Inferior parietal cortex (tissue), 1 donor: ENCODE data around the gene KCNK13.

Experiments used
- DNase-seq: peaks from one replicate; pipeline ENCODE4 v3.0.0-alpha.2; 2016; ENCODE audit errors: extremely low spot score

KCNK13 gene

DNA sequence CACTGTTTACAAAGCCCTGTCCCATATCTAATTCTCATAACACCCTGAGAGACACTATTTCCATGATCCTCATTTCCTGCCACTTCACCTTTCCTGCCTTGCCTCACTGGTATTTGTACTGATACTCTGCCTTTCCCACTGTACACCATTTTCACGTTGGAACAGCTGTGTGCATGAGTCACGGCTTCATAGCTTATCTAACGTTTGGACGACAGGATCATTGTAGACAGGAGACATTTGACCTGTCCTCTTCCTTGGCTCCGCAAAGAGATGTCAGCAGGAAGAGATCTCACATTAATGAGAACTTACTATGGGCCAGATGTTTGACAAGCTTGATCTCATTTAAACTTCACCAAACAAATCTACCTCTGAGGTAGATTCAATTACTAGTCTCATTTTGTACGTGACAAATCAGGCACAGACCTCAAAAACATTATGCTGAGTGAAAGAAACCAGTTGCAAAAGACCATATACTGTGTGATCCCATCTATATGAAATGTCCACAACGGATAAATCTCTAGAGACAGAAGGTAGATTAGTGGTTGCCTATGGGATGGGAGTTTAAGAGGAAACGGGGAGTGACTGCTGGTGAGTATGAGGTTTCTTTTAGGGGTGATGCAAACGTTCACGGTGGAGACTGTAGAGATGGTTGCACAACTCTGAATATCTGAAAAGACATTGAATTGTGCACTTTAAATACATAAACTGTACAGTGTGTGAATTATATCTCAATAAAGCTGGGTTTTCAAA is 71.2 kb downstream of the KCNK13 start:
- no peak for DNase-seq

DNA sequence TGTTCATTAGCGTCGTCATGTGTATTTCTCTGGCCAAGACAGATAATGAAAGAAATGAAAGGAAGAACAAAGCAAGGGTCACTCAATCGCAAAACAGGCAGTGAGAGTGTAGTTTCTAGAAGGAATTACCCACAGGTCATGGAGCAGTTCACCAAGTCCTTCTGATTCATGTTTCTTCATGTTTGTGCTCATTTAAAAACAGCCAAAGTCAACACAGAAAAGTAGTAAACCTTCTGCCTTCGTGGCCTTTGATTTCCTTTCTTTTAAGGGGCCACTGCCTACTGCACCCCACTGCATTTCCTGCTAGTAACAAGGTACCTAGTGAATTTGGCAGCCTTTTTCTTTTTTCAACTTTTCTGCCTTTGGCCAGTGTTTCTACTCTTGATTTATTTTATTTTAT is 75.1 kb downstream of the KCNK13 start:
- no peak for DNase-seq

DNA sequence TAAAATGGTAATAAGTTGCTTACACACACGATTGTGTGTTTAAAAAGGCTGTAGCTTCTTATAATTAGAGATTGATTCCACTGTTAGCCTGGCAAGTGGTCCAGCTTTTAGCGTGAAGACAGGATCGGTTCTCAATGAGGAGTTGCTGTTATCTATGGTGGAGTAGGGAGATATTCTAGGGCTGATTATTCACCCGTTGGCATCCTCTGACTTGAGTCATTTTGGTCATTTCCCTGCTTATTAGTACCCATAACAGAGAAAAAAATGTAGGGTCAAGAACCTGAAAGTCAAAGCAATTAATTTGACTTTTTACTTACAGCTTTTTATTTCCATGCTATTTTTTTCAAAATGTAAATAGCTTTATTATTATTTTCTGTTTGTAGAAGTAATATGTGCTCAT is 76.0 kb downstream of the KCNK13 start:
- no peak for DNase-seq

GRCh38 chr14:90139199-90139598 is 77.4 kb downstream of the KCNK13 start:
- DNase-seq = no peak

DNA sequence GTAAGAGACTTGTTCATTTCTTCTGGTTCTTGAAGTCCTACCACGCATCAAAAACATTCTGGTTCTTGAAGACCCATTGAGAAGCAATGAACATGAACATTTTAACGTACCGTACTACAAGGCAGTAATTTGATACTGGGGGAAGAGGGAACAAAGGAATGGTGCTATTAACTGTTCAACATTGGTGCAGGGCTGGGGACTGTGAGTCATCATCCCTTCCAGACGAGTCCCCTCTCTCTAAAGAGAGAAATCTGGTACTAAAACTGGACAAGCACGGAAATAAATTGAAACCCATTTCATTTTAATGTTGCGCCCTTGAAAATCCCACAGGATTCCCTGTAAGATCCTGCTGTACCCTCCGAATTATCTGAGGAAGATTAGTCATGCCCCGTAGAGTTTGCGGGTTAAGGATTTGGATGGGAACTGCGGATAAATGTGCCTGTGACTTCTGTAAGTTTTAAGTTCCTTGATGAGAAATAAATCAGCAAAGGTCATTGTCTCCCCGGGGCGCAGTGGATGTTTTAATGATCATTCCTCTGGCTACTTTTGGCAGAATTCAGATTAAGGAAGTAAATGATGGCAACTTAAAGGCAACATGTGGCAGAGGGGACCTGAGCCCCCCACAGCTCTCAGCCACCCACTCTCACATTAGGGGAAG is 78.6 kb downstream of the KCNK13 start:
- no peak for DNase-seq

DNA sequence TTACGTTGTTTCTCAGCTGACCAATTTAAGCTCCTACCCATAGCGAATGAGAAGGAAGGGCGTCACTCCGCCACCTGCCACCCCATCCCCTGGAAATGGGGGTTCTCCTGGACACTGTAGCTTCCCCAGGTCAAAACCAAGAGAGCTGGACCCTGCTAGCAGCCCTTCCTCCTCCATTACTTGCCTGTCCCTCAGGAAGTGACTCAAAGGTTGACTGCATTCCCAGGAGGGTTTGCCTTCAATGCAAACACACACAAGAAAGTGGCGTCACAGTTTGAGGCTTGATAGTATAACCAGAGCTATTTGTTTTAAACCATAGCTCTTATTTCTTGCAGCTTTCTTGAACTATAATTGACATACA is 79.1 kb downstream of the KCNK13 start:
- DNase-seq = no peak

DNA sequence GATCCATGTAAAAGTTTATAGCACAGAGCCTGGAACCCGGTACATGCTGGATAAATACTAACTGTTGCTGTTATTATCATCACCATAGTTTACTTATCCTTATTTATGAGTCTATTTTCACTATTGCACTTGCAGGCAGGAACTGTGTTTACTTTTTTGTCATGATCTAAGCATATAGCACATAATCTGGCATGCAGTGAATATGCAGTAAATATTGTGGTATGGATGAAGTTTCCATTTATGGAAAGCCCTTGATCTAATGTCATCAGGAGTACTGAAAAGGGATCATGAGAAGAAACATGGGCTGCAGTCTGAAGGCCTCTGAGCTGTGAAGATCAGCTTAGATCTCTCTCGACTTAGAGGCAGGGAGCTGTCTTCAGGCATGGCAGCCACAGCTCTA is 91.6 kb downstream of the KCNK13 start:
- DNase-seq = no peak

- no peak for DNase-seq
Observed at GRCh38 chr14:90154110-90154509, 92.3 kb downstream of the KCNK13 start.

GRCh38 chr14:90159146-90159545 is 97.4 kb downstream of the KCNK13 start:
- DNase-seq = no peak

DNA sequence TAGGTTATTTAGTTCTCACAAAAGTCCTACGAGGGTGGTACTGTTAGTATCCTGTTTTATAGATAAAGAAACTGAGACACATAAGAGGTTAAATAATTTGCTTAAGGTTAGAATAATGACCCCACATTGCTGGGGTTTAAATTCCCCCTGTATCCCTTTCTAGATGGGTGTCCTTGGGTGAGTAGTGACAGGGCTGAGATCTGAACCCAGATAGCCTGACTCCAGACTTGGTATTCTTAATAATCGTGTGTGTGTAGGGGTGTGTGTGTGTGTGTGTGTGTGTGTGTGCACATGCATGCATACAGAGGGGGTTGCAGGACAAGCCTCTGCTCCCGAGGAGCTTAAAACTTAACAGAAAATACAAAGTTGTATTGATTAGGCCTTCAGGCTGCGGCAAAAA is 97.9 kb downstream of the KCNK13 start:
- no peak for DNase-seq

DNA sequence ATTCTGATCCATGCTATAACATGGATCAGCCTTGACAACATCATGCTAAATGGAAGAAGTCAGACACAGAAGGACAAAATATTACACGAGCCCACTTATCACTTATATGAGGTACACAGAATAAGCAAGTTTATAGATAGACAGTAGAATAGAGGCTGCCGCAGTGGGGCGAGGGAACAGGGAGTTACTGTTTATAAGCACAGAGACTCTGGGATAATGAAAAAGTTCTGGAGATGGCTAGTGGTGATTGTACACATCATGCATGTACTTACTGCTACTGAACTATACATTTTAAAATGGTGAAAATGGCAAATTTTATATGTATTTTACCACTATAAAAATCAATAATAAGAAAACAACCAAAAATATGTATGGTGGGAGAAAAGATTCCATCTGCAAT is 99.3 kb downstream of the KCNK13 start:
- DNase-seq = no peak

GRCh38 chr14:90168425-90169105 is 106.8 kb downstream of the KCNK13 start:
- DNase-seq = no peak

- DNase-seq = no peak
Observed at GRCh38 chr14:90175631-90176030, 113.8 kb downstream of the KCNK13 start.

DNA sequence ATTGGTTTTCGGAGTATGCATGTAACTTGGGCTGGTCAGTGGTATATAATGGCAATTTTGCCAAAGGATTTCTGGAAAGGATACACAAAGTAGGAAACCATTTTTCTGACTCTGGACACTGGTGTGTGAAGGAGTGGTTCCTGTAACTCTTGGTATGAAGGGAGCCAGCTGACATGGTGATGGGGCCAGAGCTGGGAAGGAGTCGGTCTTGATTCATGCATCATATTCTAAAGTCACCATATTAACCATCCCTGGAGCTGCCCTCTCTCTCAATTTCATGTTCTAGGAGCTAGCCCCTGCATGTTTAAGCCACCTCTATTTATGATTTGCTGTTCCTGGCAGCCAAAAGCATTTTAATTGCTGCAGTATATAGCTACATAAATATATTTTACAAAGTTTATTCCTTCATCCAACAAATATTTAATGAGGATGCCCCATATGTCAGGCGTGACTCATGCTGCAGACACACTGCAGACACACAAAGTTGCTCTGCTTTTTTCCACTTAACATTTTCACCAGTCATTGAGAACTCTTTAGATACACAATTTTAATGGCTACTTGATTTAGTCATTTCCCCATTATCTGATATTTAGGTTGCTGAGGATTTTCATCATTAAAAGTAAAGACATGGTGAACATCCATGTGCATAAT is 115.9 kb downstream of the KCNK13 start:
- DNase-seq = no peak

GRCh38 chr14:90179357-90179756 is 117.6 kb downstream of the KCNK13 start:
- no peak for DNase-seq

DNA sequence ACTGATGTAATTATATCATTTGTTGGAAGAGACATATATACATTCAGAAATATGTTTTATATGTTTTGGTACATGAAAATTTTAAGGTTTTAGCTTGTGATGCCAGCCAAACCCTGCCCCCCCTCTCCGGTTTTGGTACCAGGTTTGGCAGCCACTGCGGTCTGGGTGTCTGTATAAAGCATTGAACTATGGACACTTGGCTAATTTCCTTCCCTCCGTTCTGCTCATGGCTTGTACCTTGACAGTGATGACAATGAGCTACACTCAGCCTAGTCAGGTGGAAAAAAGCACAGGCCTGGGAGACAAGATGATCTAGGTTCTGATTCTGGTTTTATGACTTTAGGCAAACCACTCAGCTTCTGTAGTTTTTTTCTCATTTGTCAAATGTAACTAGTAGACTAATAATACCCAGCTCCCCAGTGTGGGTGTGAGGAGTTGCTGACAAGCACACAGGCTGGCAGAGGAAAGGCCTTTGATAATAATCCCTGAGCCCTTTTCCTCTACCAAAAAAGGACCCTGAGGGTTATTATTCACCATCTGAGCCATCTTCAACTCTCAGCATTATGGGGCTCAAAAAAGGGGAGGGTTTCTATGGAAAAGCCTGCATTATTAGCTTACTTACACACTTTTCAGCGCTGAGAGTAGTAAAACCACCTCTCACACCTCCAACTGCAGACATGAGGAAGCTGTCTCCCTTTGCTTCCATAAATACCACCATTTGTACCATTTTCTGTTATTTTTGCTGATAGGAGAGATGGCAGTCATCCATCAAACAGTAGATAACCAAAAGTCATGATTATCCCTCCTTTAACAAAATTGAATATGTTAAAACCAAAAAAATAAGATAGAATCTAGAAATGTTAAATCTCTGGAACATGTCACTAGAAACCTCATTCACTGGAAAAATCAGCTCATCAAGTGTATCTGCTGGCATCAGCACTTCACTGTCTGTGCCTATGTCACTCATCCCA is 118.3 kb downstream of the KCNK13 start:
- no peak for DNase-seq

DNA sequence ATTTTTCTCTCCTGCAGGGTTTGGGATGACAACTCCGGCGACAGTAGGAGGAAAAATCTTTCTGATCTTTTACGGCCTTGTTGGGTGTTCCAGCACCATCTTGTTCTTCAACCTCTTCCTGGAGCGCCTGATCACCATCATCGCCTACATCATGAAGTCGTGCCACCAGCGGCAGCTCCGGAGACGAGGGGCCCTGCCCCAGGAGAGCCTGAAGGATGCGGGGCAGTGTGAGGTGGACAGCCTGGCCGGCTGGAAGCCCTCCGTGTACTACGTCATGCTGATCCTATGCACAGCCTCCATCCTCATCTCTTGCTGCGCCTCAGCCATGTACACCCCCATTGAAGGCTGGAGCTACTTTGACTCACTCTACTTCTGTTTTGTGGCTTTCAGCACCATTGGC is 122.3 kb downstream of the KCNK13 start:
- no peak for DNase-seq

GRCh38 chr14:90184571-90185266 is 122.9 kb downstream of the KCNK13 start:
- no peak for DNase-seq

DNA sequence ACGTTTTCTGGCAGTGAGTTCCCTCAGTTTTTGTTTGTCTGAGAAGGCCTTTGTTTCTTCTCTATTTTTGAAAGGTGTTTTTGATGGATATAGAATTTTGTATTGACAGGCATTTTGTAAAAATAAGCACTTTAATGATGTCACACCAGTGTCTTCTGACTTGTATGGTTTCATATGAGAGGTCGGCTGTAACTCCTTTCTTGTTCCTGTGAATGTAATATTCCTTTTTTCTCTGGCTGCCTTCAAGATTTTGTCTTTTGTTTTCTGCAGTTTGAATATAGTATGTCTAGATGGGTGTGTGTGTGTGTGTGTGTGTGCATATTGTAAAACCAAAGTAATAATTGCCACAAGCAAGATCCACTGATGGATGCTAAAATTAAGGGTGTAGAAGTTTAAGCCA is 126.8 kb downstream of the KCNK13 start:
- DNase-seq = no peak

DNA sequence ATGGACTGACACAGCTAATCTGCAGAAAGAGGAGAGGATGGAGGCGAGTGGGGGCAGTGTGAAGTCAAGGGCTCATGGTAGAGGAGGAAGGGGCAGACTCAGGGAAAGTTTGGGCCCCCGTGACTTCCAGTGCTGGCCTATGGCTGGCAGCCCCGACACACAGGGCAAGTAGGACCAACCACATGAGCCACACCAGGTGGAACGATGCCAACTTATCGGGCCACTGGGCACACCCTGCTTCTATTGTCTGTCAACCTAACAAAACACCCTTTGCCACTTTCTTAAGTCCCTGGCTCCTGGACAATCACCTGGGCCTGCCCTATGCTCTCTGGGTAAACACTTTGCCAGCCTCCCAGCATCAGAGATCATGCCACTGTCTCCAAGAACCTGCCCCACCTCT is 129.4 kb downstream of the KCNK13 start:
- no peak for DNase-seq

- DNase-seq = no peak
Observed at GRCh38 chr14:90191585-90191984, 129.8 kb downstream of the KCNK13 start.
